ENCODE measurements around the gene PCDHB14. TPM values are rescaled to one million over a fixed set of nuclear protein-coding genes. Genes with fewer than 3 reads are reported as not detected.
"Not testable (repeated sequence)": the region's sequence is repeated elsewhere in the genome, so short reads cannot be mapped to it uniquely, and the experiment has no call there.

The PCDHB14 gene
- total and polyA plus RNA-seq, 8 donors = 1.9 to 2.9 (median 2.4) TPM

DNA sequence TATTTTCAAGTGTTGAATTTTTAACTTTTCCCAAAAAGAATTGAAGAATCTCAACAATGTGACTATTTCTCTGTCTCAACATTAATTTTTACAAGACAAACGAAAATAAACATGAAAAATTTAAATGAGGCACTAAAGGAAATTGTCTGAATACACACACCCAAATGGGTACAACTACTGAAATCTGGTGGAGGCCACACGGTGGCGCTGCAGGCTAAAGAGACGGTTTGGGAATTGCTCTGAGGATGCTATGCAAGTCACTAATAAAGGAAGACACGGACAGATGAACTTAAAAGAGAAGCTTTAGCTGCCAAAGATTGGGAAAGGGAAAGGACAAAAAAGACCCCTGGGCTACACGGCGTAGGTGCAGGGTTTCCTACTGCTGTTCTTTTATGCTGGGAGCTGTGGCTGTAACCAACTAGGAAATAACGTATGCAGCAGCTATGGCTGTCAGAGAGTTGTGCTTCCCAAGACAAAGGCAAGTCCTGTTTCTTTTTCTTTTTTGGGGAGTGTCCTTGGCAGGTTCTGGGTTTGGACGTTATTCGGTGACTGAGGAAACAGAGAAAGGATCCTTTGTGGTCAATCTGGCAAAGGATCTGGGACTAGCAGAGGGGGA is 30.9 kb upstream of the PCDHB14 start, which contains the start of gene PCDHB10:
TSS of gene PCDHB10 (plus strand) at position 244 of the 616 bp plus-strand sequence. CDS start at position 444, 200 bp downstream.
- ATAC-seq (peak in 2 of 4 donors; percentile 41 to 55), DNase-seq (no peak), FAIRE-seq (no peak)
- Histone ChIP-seq H3K27ac (no peak within 1 kb of the TSS), H3K27me3 (peaks cover 0 to 8% (median 2%) of the 10 kb centered on the region in 4 donors), H3K4me1 (no peaks in the 10 kb centered on the region), H3K4me3 (no peak within 1 kb of the TSS), H3K9me3 (no peaks in the 10 kb centered on the region), H3K36me3 (no peaks in the 10 kb centered on the region)
- intact Hi-C loops (cut with DNase I) = no loop called here
- WGBS, 2 donors = 3 to 7% methylated on average over 10 of the region's 10 CpGs
- TF ChIP-seq CTCF (IDR thresholded peaks at IDR 0.05) = no peak

GRCh38 chr5:141194332-141194731 is 28.8 kb upstream of the PCDHB14 start:
- H3K36me3 ChIP-seq; H3K4me3 ChIP-seq; H3K4me1 ChIP-seq; DNase-seq; FAIRE-seq; H3K9me3 ChIP-seq; H3K27me3 ChIP-seq; H3K27ac ChIP-seq; intact Hi-C loops (cut with DNase I); ATAC-seq: not testable (repeated sequence)
- WGBS, 2 donors = 25 to 34% methylated on average over 7 to 32 of the region's 37 CpGs

- H3K4me3 ChIP-seq = no peak overlapping the region
- peaks cover 0 to 8% (median 2%) of the 10 kb centered on the region in 4 donors for H3K27me3 ChIP-seq
- no peak for TF ChIP-seq CTCF (IDR thresholded peaks at IDR 0.05)
- H3K36me3 ChIP-seq = no peaks in the 10 kb centered on the region
- FAIRE-seq = no peak
- intact Hi-C loops (cut with DNase I) = no loop called here
- 21 to 25% methylated on average over 3 of the region's 3 CpGs for WGBS, 2 donors
- no peak for ATAC-seq
- H3K9me3 ChIP-seq = no peaks in the 10 kb centered on the region
- no peak overlapping the region for H3K27ac ChIP-seq
- no peaks in the 10 kb centered on the region for H3K4me1 ChIP-seq
- DNase-seq = no peak
These were observed 26.8 kb upstream of the PCDHB14 start for GRCh38 chr5:141196363-141196762.

DNA sequence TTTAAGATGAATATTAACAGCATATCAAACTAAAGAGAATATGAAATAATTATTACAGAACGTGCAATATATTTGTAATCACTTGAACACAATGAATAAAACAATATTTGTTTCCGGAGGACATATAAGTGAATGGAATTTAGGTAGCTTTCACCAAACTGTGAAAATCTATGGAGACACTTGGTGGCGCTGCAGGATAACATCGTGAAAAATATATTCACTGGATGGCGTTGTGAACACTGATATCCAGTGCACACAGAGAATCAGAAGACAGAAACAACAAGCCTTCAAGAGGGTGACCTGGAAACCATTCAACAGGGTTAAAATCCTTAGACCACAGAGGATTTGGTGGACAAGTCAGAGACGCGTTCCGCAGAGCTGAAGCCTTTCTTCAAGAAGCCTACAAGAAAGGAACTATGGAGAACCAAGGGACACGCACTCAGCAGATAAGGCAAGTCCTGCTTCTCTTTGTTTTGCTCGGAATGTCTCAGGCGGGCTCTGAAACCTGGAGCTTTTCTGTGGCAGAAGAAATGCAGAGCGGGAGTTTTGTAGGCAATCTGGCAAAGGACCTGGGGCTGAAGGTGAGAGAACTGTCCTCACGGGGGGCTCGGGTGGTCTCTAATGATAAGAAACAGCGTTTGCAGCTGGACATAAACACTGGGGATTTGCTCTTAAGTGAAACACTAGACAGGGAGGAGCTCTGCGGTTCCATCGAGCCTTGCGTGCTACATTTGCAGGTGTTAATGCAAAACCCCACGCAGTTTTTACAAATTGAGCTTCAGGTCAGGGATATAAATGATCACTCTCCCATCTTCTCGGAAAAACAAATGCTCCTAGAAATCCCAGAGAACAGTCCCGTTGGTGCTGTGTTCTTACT is 23.5 kb upstream of the PCDHB14 start, which contains the start of gene PCDHB11:
TSS of gene PCDHB11 (plus strand) at position 269 of the 877 bp plus-strand sequence. CDS start at position 417, 148 bp downstream.
- H3K9me3 ChIP-seq = no peaks in the 10 kb centered on the region
- intact Hi-C loops (cut with DNase I) = loop anchor here in 1 of 3 donors (10.0 kb wide), 1 partner anchor 365 kb away; no protein-coding TSS in a partner anchor
- WGBS, 2 donors = 15 to 33% methylated on average over 21 of the region's 21 CpGs
- FAIRE-seq = no peak
- peak; percentile 76 to 98 (median 84) for ATAC-seq
- H3K4me1 ChIP-seq = no peaks in the 10 kb centered on the region
- H3K36me3 ChIP-seq = no peaks in the 10 kb centered on the region
- H3K27ac ChIP-seq = peak within 1 kb of the TSS in 1 of 4 donors; percentile 41
- DNase-seq = peak in 2 of 6 donors; percentile 23 to 30
- peaks cover 0 to 8% (median 3%) of the 10 kb centered on the region in 4 donors for H3K27me3 ChIP-seq
- peak in 2 of 4 donors; percentile 10 to 26 for TF ChIP-seq CTCF (IDR thresholded peaks at IDR 0.05)
- peak within 1 kb of the TSS in 2 of 4 donors; percentile 25 to 38 for H3K4me3 ChIP-seq

DNA sequence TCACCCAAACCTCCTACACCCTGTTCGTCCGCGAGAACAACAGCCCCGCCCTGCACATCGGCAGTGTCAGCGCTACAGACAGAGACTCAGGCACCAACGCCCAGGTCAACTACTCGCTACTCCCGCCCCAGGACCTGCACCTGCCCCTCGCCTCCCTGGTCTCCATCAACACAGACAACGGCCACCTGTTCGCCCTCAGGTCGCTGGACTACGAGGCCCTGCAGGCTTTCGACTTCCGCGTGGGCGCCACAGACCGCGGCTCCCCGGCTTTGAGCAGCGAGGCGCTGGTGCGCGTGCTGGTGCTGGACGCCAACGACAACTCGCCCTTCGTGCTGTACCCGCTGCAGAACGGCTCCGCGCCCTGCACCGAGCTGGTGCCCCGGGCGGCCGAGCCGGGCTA is 22.0 kb upstream of the PCDHB14 start:
- not testable (repeated sequence) for H3K4me3 ChIP-seq, H3K9me3 ChIP-seq, DNase-seq, H3K36me3 ChIP-seq, ATAC-seq, H3K4me1 ChIP-seq, H3K27me3 ChIP-seq, H3K27ac ChIP-seq, FAIRE-seq
- intact Hi-C loops (cut with DNase I) = loop anchor here in 1 of 3 donors (10.0 kb wide), 1 partner anchor 364 kb away; no protein-coding TSS in a partner anchor
- 43 to 44% methylated on average over 21 to 28 of the region's 38 CpGs for WGBS, 2 donors

- not testable (repeated sequence) for H3K9me3 ChIP-seq, ATAC-seq, H3K27ac ChIP-seq, H3K36me3 ChIP-seq, H3K4me3 ChIP-seq, FAIRE-seq, DNase-seq, H3K4me1 ChIP-seq, H3K27me3 ChIP-seq
- 44 to 48% methylated on average over 25 to 32 of the region's 35 CpGs for WGBS, 2 donors
- intact Hi-C loops (cut with DNase I) = loop anchor here in 1 of 3 donors (10.0 kb wide), 1 partner anchor 363 kb away; no protein-coding TSS in a partner anchor
These were observed 21.5 kb upstream of the PCDHB14 start for GRCh38 chr5:141201646-141202045.
